HG02571 (cell line): Measurements from ENCODE around the gene TNPO2.
A peak's percentile ranks its signal among the peaks of the same experiment; 100 is the strongest.
"Not testable (repeated sequence)": the region's sequence is repeated elsewhere in the genome, so short reads cannot be mapped to it uniquely, and the experiment has no call there.

Source experiments
- ATAC-seq: cut with Tn5 transposase; IDR thresholded peaks from one replicate; pipeline ENCODE4 v1.9.1; 2021; ENCODE audit warnings: mild to moderate bottlenecking, moderate library complexity; ENCODE audit not compliant: unreplicated experiment

TNPO2 gene

GRCh38 chr19:12678039-12678438, 45.7 kb downstream of the TNPO2 start:
- ATAC-seq: not testable (repeated sequence)

- no peak for ATAC-seq
Measured at GRCh38 chr19:12676928-12677327, 46.8 kb downstream of the TNPO2 start.

- ATAC-seq: no peak
Measured at GRCh38 chr19:12676384-12676792, 47.3 kb downstream of the TNPO2 start.

- ATAC-seq: no peak
Measured at GRCh38 chr19:12675940-12676339, 47.8 kb downstream of the TNPO2 start.

- ATAC-seq: no peak
Measured at GRCh38 chr19:12675399-12675798, 48.3 kb downstream of the TNPO2 start.

- no peak for ATAC-seq
Measured at GRCh38 chr19:12672744-12673143, 51.0 kb downstream of the TNPO2 start.

GRCh38 chr19:12670159-12670928, 53.4 kb downstream of the TNPO2 start:
- ATAC-seq: no peak

- ATAC-seq: no peak
Measured at GRCh38 chr19:12669270-12670158, 54.2 kb downstream of the TNPO2 start.

- ATAC-seq: no peak
Measured at GRCh38 chr19:12668932-12669269, 54.8 kb downstream of the TNPO2 start.

- ATAC-seq: no peak
Measured at GRCh38 chr19:12668346-12668745, 55.4 kb downstream of the TNPO2 start.

GRCh38 chr19:12667731-12668302, 55.9 kb downstream of the TNPO2 start:
- no peak for ATAC-seq

- ATAC-seq: peak; percentile 40
Measured at GRCh38 chr19:12666265-12667048, 57.3 kb downstream of the TNPO2 start, which contains the start of the genes MAN2B1 and WDR83. Gene MAN2B1, minus strand, starts transcription at chr19:12666742. Its CDS starts 41 bp downstream, at chr19:12666701. Gene WDR83, plus strand, starts transcription at chr19:12666807. Its CDS starts 2,984 bp downstream, at chr19:12669791.

- no peak for ATAC-seq
Measured at GRCh38 chr19:12665671-12666264, 58.0 kb downstream of the TNPO2 start.

- ATAC-seq: no peak
Measured at GRCh38 chr19:12665281-12665573, 58.5 kb downstream of the TNPO2 start.

- no peak for ATAC-seq
Measured at GRCh38 chr19:12664406-12665280, 59.1 kb downstream of the TNPO2 start.

- ATAC-seq: no peak
Measured at GRCh38 chr19:12660980-12661379, 62.8 kb downstream of the TNPO2 start.

GRCh38 chr19:12657966-12658365, 65.8 kb downstream of the TNPO2 start:
- ATAC-seq: no peak

- ATAC-seq: no peak
Measured at GRCh38 chr19:12656899-12657571, 66.7 kb downstream of the TNPO2 start.

GRCh38 chr19:12655546-12655945, 68.2 kb downstream of the TNPO2 start:
- ATAC-seq: no peak
